Mononuclear cell (primary cell): ENCODE measurements around the gene PDIA3. TPM values are rescaled to one million over a fixed set of nuclear protein-coding genes. Genes with fewer than 3 reads are reported as not detected.
"Not testable (repeated sequence)": the region's sequence is repeated elsewhere in the genome, so short reads cannot be mapped to it uniquely, and the experiment has no call there.

Source experiments
- H3K27me3 ChIP-seq: 2 replicates; pipeline ENCODE4 v1.6.0; 2011; ENCODE audit warnings: low read length, control low read depth; ENCODE audit not compliant: insufficient read depth
- H3K4me1 ChIP-seq: 2 replicates; pipeline ENCODE4 v1.5.1; 2011; ENCODE audit warnings: mild to moderate bottlenecking, low read length, control low read depth; ENCODE audit not compliant: insufficient read depth
- H3K4me3 ChIP-seq: 2 replicates; pipeline ENCODE4 v1.5.1; 2011; ENCODE audit warnings: mild to moderate bottlenecking, low read length, moderate library complexity
- H3K9me3 ChIP-seq: 2 replicates; pipeline ENCODE4 v1.5.1; 2011; ENCODE audit warnings: low read depth, mild to moderate bottlenecking, control low read depth, low read length
- total RNA-seq: library from RNA; depleted of rRNA; stranded (reverse); fragments of >200 nt; gene quantifications from one replicate; pipeline ENCODE4 v1.2.3, GENCODE V29; 2012

The PDIA3 gene
- total RNA-seq, 1 donor, result 119 TPM

- no peaks in the 10 kb centered on the region for H3K27me3 ChIP-seq
- H3K9me3 ChIP-seq, result no peaks in the 10 kb centered on the region
- H3K4me3 ChIP-seq, result no peak overlapping the region
- H3K4me1 ChIP-seq, result peaks cover 52% of the 10 kb centered on the region
These were observed 48.2 kb downstream of the PDIA3 start for GRCh38 chr15:43794269-43795037.

DNA sequence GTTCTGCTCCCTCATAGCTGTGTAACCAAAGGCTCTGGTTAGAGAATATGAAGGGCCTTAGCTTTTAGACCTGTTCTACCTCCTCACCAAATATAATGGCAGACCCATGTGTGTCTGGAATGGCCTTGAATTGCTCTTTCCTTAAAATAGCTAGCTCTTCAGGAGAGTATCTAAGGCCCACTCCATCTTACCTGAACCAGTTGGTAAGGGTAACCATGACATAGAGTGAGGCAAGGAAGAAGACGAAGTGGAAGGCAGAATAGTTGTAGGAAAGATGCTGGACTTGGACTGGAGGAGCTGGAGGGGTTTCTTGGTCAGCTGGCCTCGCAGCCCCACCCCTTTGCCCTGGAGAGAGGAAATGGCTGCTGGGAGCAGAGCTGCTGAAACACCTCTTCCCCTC is 49.0 kb downstream of the PDIA3 start:
- Histone ChIP-seq H3K9me3 (no peaks in the 10 kb centered on the region), H3K27me3 (no peaks in the 10 kb centered on the region), H3K4me3 (no peak overlapping the region), H3K4me1 (peaks cover 59% of the 10 kb centered on the region)

GRCh38 chr15:43795997-43796396 is 49.8 kb downstream of the PDIA3 start:
- H3K9me3 ChIP-seq, result no peaks in the 10 kb centered on the region
- H3K27me3 ChIP-seq, result no peaks in the 10 kb centered on the region
- peaks cover 63% of the 10 kb centered on the region for H3K4me1 ChIP-seq
- H3K4me3 ChIP-seq, result no peak overlapping the region

- Histone ChIP-seq H3K4me1 (peaks cover 64% of the 10 kb centered on the region), H3K27me3 (no peaks in the 10 kb centered on the region), H3K9me3 (no peaks in the 10 kb centered on the region), H3K4me3 (no peak overlapping the region)
These were observed 50.3 kb downstream of the PDIA3 start for GRCh38 chr15:43796566-43796965.

- Histone ChIP-seq H3K27me3 (no peaks in the 10 kb centered on the region), H3K4me1 (peaks cover 49% of the 10 kb centered on the region), H3K4me3 (no peak overlapping the region), H3K9me3 (no peaks in the 10 kb centered on the region)
These were observed 53.1 kb downstream of the PDIA3 start for GRCh38 chr15:43799209-43799944.

- Histone ChIP-seq H3K9me3 (no peaks in the 10 kb centered on the region), H3K4me1 (peaks cover 43% of the 10 kb centered on the region), H3K27me3 (no peaks in the 10 kb centered on the region), H3K4me3 (peak within 1 kb of the TSS; percentile 77)
These were observed 53.7 kb downstream of the PDIA3 start, which contains the start of gene SERINC4 for GRCh38 chr15:43799945-43800285. Gene SERINC4 (minus strand): TSS chr15:43800220. CDS start chr15:43799986, 234 bp downstream.

DNA sequence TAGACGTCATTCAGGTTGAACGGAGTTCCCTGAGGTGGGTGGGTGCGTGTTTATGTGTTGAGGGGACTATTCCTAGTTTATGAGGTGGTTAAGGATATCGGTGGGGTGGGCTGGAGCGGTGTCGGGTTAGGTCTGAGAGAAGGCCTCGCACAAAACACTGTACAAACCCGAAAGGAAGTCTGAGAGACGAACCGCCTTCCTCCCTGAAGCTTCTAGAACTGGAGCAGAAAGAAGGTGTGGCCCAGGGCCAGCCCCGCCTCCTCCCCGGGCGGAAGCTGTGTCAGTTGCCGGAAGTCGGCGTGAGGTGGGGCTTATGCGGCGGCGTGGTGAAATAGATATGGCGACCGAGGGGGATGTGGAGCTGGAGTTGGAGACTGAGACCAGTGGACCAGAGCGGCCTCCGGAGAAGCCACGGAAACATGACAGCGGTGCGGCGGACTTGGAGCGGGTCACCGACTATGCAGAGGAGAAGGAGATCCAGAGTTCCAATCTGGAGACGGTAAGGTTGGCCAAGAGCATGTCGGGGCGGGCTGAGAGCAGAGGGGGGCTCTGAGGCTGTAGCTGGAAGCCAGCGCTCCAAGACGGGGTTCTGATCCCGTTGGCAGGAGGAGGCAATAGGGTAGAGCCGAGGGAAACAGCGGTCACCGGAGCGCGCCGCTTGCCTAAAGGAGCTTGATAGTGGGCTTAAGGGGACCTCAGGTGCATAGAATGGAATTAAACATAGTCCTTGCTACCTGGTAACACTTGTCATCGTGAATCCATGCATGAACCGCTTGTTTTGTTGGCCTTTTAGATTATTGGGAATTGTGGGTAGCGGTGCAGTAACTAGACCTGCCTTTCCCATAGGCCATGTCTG is 54.3 kb downstream of the PDIA3 start, which contains the start of gene HYPK:
HYPK (plus strand) TSS at position 314 of the 856 bp plus-strand sequence; CDS start at position 338, 24 bp downstream.
- no peaks in the 10 kb centered on the region for H3K27me3 ChIP-seq
- H3K9me3 ChIP-seq, result no peaks in the 10 kb centered on the region
- H3K4me1 ChIP-seq, result peaks cover 37% of the 10 kb centered on the region
- H3K4me3 ChIP-seq, result peak within 1 kb of the TSS; percentile 77

- peaks cover 33% of the 10 kb centered on the region for H3K4me1 ChIP-seq
- H3K9me3 ChIP-seq, H3K4me3 ChIP-seq, H3K27me3 ChIP-seq: not testable (repeated sequence)
These were observed 56.4 kb downstream of the PDIA3 start for GRCh38 chr15:43802676-43803075.

DNA sequence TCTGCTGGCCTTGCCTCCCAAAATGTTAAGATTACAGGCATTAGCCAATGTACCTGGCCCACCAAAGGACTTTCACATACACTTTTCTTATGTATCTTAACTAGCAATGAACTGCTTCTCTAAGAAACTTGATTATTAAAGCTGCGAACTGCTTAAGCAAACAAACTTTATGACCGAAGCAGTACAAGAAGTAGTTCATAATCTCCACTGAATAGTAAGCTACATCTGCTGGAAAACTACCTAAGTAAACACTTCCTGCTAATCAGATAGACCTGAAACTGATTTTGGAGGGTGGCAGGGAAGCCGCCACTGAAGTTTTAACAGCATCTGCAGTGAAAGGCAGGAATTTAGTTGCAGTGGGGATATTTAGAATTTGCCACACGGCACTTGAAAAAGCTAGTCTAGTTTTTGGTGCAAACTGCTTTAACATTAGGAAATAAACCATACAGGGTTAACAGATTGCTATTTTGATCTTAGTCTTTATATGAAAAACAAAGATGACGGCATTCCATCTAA is 62.3 kb downstream of the PDIA3 start:
- Histone ChIP-seq H3K4me3 (no peak overlapping the region), H3K27me3 (no peaks in the 10 kb centered on the region), H3K4me1 (peaks cover 20% of the 10 kb centered on the region)

GRCh38 chr15:43808960-43809678 is 62.9 kb downstream of the PDIA3 start:
- H3K27me3 ChIP-seq, result no peaks in the 10 kb centered on the region
- H3K4me3 ChIP-seq, result no peak overlapping the region
- peaks cover 20% of the 10 kb centered on the region for H3K4me1 ChIP-seq
- no peaks in the 10 kb centered on the region for H3K9me3 ChIP-seq

More for the DNA sequence above, 62.3 kb downstream of the PDIA3 start:
- no peaks in the 10 kb centered on the region for H3K9me3 ChIP-seq

DNA sequence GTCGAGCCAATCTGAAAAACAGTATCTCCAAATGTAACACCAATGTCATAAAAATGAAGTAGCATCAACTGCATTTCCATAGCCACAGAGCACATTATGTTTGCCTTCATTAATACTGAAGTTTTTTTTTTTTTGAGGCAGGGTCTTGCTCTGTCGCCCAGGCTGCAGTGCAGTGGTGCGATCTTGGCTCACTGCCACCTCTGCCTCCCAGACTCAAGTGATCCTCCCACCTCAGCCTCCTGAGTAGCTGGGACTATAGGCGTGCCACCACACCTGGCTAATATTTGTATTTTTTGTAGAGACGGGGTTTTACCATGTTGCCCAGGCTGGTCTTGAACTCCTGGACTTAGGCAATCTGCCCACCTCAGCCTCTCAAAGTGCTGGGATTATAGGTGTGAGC is 68.8 kb downstream of the PDIA3 start:
- H3K4me1 ChIP-seq, H3K27me3 ChIP-seq, H3K9me3 ChIP-seq, H3K4me3 ChIP-seq: not testable (repeated sequence)

- Histone ChIP-seq H3K27me3 (no peaks in the 10 kb centered on the region), H3K4me1 (peaks cover 42% of the 10 kb centered on the region), H3K4me3 (no peak overlapping the region), H3K9me3 (no peaks in the 10 kb centered on the region)
These were observed 75.3 kb downstream of the PDIA3 start for GRCh38 chr15:43821505-43821904.
